Measurements from ENCODE around the gene LRRFIP1.
"Not testable (repeated sequence)": the region's sequence is repeated elsewhere in the genome, so short reads cannot be mapped to it uniquely, and the experiment has no call there.

Gene LRRFIP1

GRCh38 chr2:237593596-237594320, 33.6 kb upstream of the LRRFIP1 start:
- no peak overlapping the region for H3K4me3 ChIP-seq (ENCODE audit: low read depth, low read length)

GRCh38 chr2:237594514-237594871, 32.9 kb upstream of the LRRFIP1 start:
- no peak overlapping the region for H3K4me3 ChIP-seq (ENCODE audit: low read depth, low read length)
- no peak for TF ChIP-seq CTCF (IDR thresholded peaks at IDR 0.05; ENCODE audit: borderline replicate concordance, insufficient read depth, low read depth, low read length)

More at GRCh38 chr2:237593596-237594320, 33.6 kb upstream of the LRRFIP1 start:
- no peak for TF ChIP-seq CTCF (IDR thresholded peaks at IDR 0.05; ENCODE audit: borderline replicate concordance, insufficient read depth, low read depth, low read length)

- H3K4me3 ChIP-seq (ENCODE audit: low read depth, low read length), result not testable (repeated sequence)
Measured at GRCh38 chr2:237595829-237596519, 31.4 kb upstream of the LRRFIP1 start.

GRCh38 chr2:237596520-237597195, 30.7 kb upstream of the LRRFIP1 start:
- H3K4me3 ChIP-seq (ENCODE audit: low read depth, low read length), result no peak overlapping the region
- no peak for TF ChIP-seq CTCF (IDR thresholded peaks at IDR 0.05; ENCODE audit: borderline replicate concordance, insufficient read depth, low read depth, low read length)

GRCh38 chr2:237597196-237598145, 29.9 kb upstream of the LRRFIP1 start:
- no peak for TF ChIP-seq CTCF (IDR thresholded peaks at IDR 0.05; ENCODE audit: borderline replicate concordance, insufficient read depth, low read depth, low read length)
- no peak overlapping the region for H3K4me3 ChIP-seq (ENCODE audit: low read depth, low read length)

GRCh38 chr2:237598468-237599208, 28.7 kb upstream of the LRRFIP1 start:
- no peak overlapping the region for H3K4me3 ChIP-seq (ENCODE audit: low read depth, low read length)
- no peak for TF ChIP-seq CTCF (IDR thresholded peaks at IDR 0.05; ENCODE audit: borderline replicate concordance, insufficient read depth, low read depth, low read length)

All from GM12875 (cell line).